Breast epithelium (tissue), 4 donors: ENCODE measurements around the gene TNS1. TPM values are rescaled to one million over a fixed set of nuclear protein-coding genes. Genes with fewer than 3 reads are reported as not detected.

Experiments
- DNase-seq, 2 donors: peaks; one replicate each; pipeline ENCODE4 v3.0.0-alpha.2; 2019; ENCODE audit warnings: low spot score in 2 of 2
- H3K27ac ChIP-seq, 2 donors: fragments of 200-600 bp; sonication (generic) in 1 of 2; one replicate each; pipeline ENCODE4 v1.5.1; 2016 to 2019; ENCODE audit warnings: mild to moderate bottlenecking in 1 of 2
- H3K27me3 ChIP-seq, 2 donors: fragments of 200-600 bp; sonication (generic) in 1 of 2; one replicate each; pipeline versions ENCODE4 v1.5.1 to v1.6.0; 2017 to 2019; ENCODE audit warnings: control low read depth in 1 of 2, mild to moderate bottlenecking in 1 of 2
- H3K36me3 ChIP-seq: fragments of 200-600 bp; one replicate; pipeline ENCODE4 v1.5.1; 2019
- H3K4me1 ChIP-seq, 2 donors: fragments of 200-600 bp; sonication (generic); one replicate each; pipeline ENCODE4 v1.5.1; 2016 to 2019; ENCODE audit warnings: control low read depth in 1 of 2
- H3K4me3 ChIP-seq, 3 donors: fragments of 200-600 bp; sonication (generic); 1 replicate in 2 of 3; 2 replicates in 1 of 3; pipeline ENCODE4 v1.5.1; 2016 to 2019; ENCODE audit warnings: mild to moderate bottlenecking in 3 of 3, moderate library complexity in 2 of 3
- H3K9me3 ChIP-seq, 2 donors: fragments of 200-600 bp; sonication (generic) in 1 of 2; one replicate each; pipeline ENCODE4 v1.5.1; 2016 to 2019; ENCODE audit warnings: control low read depth in 1 of 2
- CTCF ChIP-seq, 3 donors: fragments of 450-650 bp; IDR thresholded peaks; one replicate each; pipeline ENCODE4 v1.5.1; 2016 to 2017; ENCODE audit warnings: antibody characterized with exemption in 3 of 3, mild to moderate bottlenecking in 3 of 3, moderate library complexity in 3 of 3
- POLR2A ChIP-seq: fragments of 450-650 bp; IDR thresholded peaks from one replicate; pipeline ENCODE4 v1.6.1; 2016; ENCODE audit warnings: antibody characterized with exemption, mild to moderate bottlenecking, moderate library complexity
- POLR2AphosphoS5 ChIP-seq, 3 donors: sonication (generic); formaldehyde crosslinking; IDR thresholded peaks; one replicate each; pipeline ENCODE4 v1.6.1; 2017; ENCODE audit warnings: antibody characterized with exemption in 3 of 3
- intact Hi-C: fragments of 100-400 bp; cut with DNase I; formaldehyde crosslinking; loops from one replicate; pipeline ENCODE4 v1.15.1; 2023; ENCODE audit warnings: low total_unique reads
- total RNA-seq, 3 donors: library from RNA; depleted of rRNA; stranded (reverse); fragments of >200 nt; gene quantifications; one replicate each; pipeline ENCODE4 v1.1.0, GENCODE V29; 2016

The TNS1 gene
- total RNA-seq, 3 donors from 2014 or later = 141 to 577 (median 154) TPM

GRCh38 chr2:217880287-217880889 lies 122.4 kb downstream of the TNS1 start:
- peaks cover 7% of the 10 kb centered on the region for H3K36me3 ChIP-seq
- no peaks in the 10 kb centered on the region for H3K9me3 ChIP-seq
- no peak for DNase-seq
- no peaks in the 10 kb centered on the region for H3K4me1 ChIP-seq
- H3K4me3 ChIP-seq = no peak overlapping the region
- no peak for TF ChIP-seq CTCF (IDR thresholded peaks at IDR 0.05)
- no peak for TF ChIP-seq POLR2AphosphoS5 (IDR thresholded peaks at IDR 0.05)
- no peak for TF ChIP-seq POLR2A
- H3K27me3 ChIP-seq = no peaks in the 10 kb centered on the region
- intact Hi-C loops = loop anchor here (10.0 kb wide), 1 partner anchor 104 kb away; no protein-coding TSS in a partner anchor
- H3K27ac ChIP-seq = peak overlapping the region in 1 of 2 donors; percentile 28

- H3K36me3 ChIP-seq = peaks cover 7% of the 10 kb centered on the region
- TF ChIP-seq POLR2AphosphoS5 (IDR thresholded peaks at IDR 0.05) = no peak
- no peak for TF ChIP-seq POLR2A
- no peak for TF ChIP-seq CTCF (IDR thresholded peaks at IDR 0.05)
- H3K9me3 ChIP-seq = no peaks in the 10 kb centered on the region
- H3K27ac ChIP-seq = peak overlapping the region; percentile 11 to 72
- H3K4me1 ChIP-seq = no peaks in the 10 kb centered on the region
- DNase-seq = no peak
- intact Hi-C loops = no loop called here
- no peaks in the 10 kb centered on the region for H3K27me3 ChIP-seq
- H3K4me3 ChIP-seq = no peak overlapping the region
Observed at GRCh38 chr2:217878915-217879590, 123.7 kb downstream of the TNS1 start.

GRCh38 chr2:217877866-217878265 lies 124.9 kb downstream of the TNS1 start:
- Histone ChIP-seq H3K4me3 (no peak overlapping the region), H3K27me3 (no peaks in the 10 kb centered on the region), H3K4me1 (no peaks in the 10 kb centered on the region), H3K9me3 (no peaks in the 10 kb centered on the region), H3K27ac (peak overlapping the region in 1 of 2 donors; percentile 72), H3K36me3 (peaks cover 7% of the 10 kb centered on the region)
- intact Hi-C loops = no loop called here
- TF ChIP-seq CTCF (IDR thresholded peaks at IDR 0.05) (no peak), POLR2AphosphoS5 (IDR thresholded peaks at IDR 0.05) (no peak), POLR2A (no peak)
- no peak for DNase-seq

GRCh38 chr2:217876253-217876570 lies 126.6 kb downstream of the TNS1 start:
- TF ChIP-seq CTCF (IDR thresholded peaks at IDR 0.05) (no peak), POLR2A (no peak), POLR2AphosphoS5 (IDR thresholded peaks at IDR 0.05) (no peak)
- no peaks in the 10 kb centered on the region for H3K4me1 ChIP-seq
- no peak for DNase-seq
- H3K9me3 ChIP-seq = no peaks in the 10 kb centered on the region
- no peak overlapping the region for H3K27ac ChIP-seq
- H3K27me3 ChIP-seq = no peaks in the 10 kb centered on the region
- H3K4me3 ChIP-seq = no peak overlapping the region
- H3K36me3 ChIP-seq = peaks cover 7% of the 10 kb centered on the region
- intact Hi-C loops = loop anchor here (1.0 kb wide), 1 partner anchor 31 kb away; no protein-coding TSS in a partner anchor

- Histone ChIP-seq H3K4me3 (no peak overlapping the region), H3K9me3 (no peaks in the 10 kb centered on the region), H3K36me3 (peaks cover 7% of the 10 kb centered on the region), H3K27ac (peak overlapping the region in 1 of 2 donors; percentile 26), H3K4me1 (no peaks in the 10 kb centered on the region), H3K27me3 (no peaks in the 10 kb centered on the region)
- TF ChIP-seq POLR2AphosphoS5 (IDR thresholded peaks at IDR 0.05) (no peak), POLR2A (no peak), CTCF (IDR thresholded peaks at IDR 0.05) (no peak)
- no peak for DNase-seq
- intact Hi-C loops = loop anchor here (1.0 kb wide), 1 partner anchor 30 kb away; no protein-coding TSS in a partner anchor
Observed at GRCh38 chr2:217875556-217876252, 127.1 kb downstream of the TNS1 start.
